Stimulated activated memory B cell treated with anti-CD40 and anti-IgM and Interleukin-4, amounts not matched to agents 10 μg/mL and 1 μg/mL and 100 μg/mL, for 72 hours (primary cell): ENCODE measurements around the gene HMCN1.
A peak's percentile ranks its signal among the peaks of the same experiment; 100 is the strongest.

Experiments used
- ATAC-seq: fragments of 150-1000 bp; cut with Tn5 transposase; 2 replicates; pipeline ENCODE4 v1.10.0; 2021
- H3K27ac Mint-ChIP-seq: one replicate; pipeline ENCODE4 v1.8.0; 2022; ENCODE audit warnings: mild to moderate bottlenecking, mixed read lengths
- H3K27me3 Mint-ChIP-seq: one replicate; pipeline ENCODE4 v1.8.0; 2022; ENCODE audit warnings: mixed read lengths
- H3K36me3 Mint-ChIP-seq: one replicate; pipeline ENCODE4 v1.8.0; 2022; ENCODE audit warnings: mixed read lengths
- H3K4me1 Mint-ChIP-seq: one replicate; pipeline ENCODE4 v1.8.0; 2022; ENCODE audit warnings: mixed read lengths
- H3K4me3 Mint-ChIP-seq: one replicate; pipeline ENCODE4 v1.8.0; 2022; ENCODE audit warnings: mild to moderate bottlenecking, moderate library complexity, mixed read lengths
- H3K9me3 Mint-ChIP-seq: one replicate; pipeline ENCODE4 v1.8.0; 2022; ENCODE audit warnings: mixed read lengths

Gene HMCN1

DNA sequence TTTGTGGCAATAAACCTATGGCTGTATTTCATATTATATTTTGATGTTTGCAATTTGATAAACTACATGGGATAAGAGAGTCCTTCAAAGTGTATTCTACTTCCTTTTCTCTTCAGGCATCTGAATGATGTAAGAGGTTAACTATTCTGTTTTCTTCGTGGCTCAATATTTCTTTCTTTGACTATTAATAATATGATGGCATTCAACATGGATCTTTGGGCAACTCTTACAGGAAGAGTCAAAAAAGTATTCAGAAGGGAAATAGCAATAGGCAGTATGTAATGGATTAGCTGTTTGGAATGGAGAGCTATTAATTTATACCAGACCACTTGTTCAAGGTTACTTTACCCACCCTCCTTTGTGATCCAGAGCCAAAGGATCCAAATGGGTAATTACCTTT, 74.4 kb downstream of the HMCN1 start:
- Mint-ChIP-seq H3K27me3 (peaks cover 9% of the 10 kb centered on the region), H3K27ac (no peak overlapping the region), H3K4me3 (no peak overlapping the region), H3K9me3 (no peaks in the 10 kb centered on the region), H3K4me1 (no peaks in the 10 kb centered on the region), H3K36me3 (no peaks in the 10 kb centered on the region)
- no peak for ATAC-seq

GRCh38 chr1:185811073-185811709, 77.0 kb downstream of the HMCN1 start:
- Mint-ChIP-seq H3K9me3 (no peaks in the 10 kb centered on the region), H3K36me3 (no peaks in the 10 kb centered on the region)
- no peak for ATAC-seq

GRCh38 chr1:185812934-185813333, 78.7 kb downstream of the HMCN1 start:
- no peak overlapping the region for H3K27ac Mint-ChIP-seq
- H3K4me3 Mint-ChIP-seq: no peak overlapping the region
- no peaks in the 10 kb centered on the region for H3K4me1 Mint-ChIP-seq
- no peaks in the 10 kb centered on the region for H3K9me3 Mint-ChIP-seq
- no peaks in the 10 kb centered on the region for H3K36me3 Mint-ChIP-seq
- H3K27me3 Mint-ChIP-seq: no peaks in the 10 kb centered on the region
- no peak for ATAC-seq

More at GRCh38 chr1:185811073-185811709, 77.0 kb downstream of the HMCN1 start:
- no peak overlapping the region for H3K27ac Mint-ChIP-seq
- no peaks in the 10 kb centered on the region for H3K4me1 Mint-ChIP-seq
- H3K4me3 Mint-ChIP-seq: no peak overlapping the region
- no peaks in the 10 kb centered on the region for H3K27me3 Mint-ChIP-seq

- no peaks in the 10 kb centered on the region for H3K27me3 Mint-ChIP-seq
- no peak overlapping the region for H3K4me3 Mint-ChIP-seq
- H3K9me3 Mint-ChIP-seq: no peaks in the 10 kb centered on the region
- no peak overlapping the region for H3K27ac Mint-ChIP-seq
- no peak for ATAC-seq
- no peaks in the 10 kb centered on the region for H3K4me1 Mint-ChIP-seq
- no peaks in the 10 kb centered on the region for H3K36me3 Mint-ChIP-seq
Observed at GRCh38 chr1:185813401-185813979, 79.3 kb downstream of the HMCN1 start.

DNA sequence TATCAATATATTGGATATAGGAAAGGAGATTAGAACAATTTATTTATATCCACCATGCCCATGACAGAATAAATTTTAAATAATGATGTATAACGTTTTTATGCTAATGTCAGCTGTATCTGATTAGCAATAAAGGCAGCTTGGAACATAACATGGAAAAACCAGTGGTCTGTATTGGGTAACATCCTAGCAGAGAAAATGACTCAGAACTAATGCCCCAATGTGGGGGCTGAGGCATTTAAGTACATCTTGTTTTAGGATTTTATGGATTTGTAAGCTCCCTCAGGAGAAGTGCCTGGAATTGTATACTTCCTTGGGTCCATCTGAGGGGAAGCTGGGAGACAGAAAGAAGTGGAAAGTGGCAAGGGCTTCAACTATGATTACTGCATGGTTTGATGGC, 82.3 kb downstream of the HMCN1 start:
- no peak for ATAC-seq
- H3K4me3 Mint-ChIP-seq: no peak overlapping the region
- no peaks in the 10 kb centered on the region for H3K4me1 Mint-ChIP-seq
- H3K27ac Mint-ChIP-seq: no peak overlapping the region
- H3K9me3 Mint-ChIP-seq: no peaks in the 10 kb centered on the region
- H3K27me3 Mint-ChIP-seq: no peaks in the 10 kb centered on the region
- no peaks in the 10 kb centered on the region for H3K36me3 Mint-ChIP-seq

GRCh38 chr1:185819798-185820197, 85.6 kb downstream of the HMCN1 start:
- no peak overlapping the region for H3K4me3 Mint-ChIP-seq
- no peaks in the 10 kb centered on the region for H3K9me3 Mint-ChIP-seq
- H3K4me1 Mint-ChIP-seq: no peaks in the 10 kb centered on the region
- no peak for ATAC-seq
- H3K27ac Mint-ChIP-seq: no peak overlapping the region
- peaks cover 8% of the 10 kb centered on the region for H3K27me3 Mint-ChIP-seq
- H3K36me3 Mint-ChIP-seq: no peaks in the 10 kb centered on the region

GRCh38 chr1:185821612-185822385, 87.6 kb downstream of the HMCN1 start:
- Mint-ChIP-seq H3K4me1 (no peaks in the 10 kb centered on the region), H3K9me3 (no peaks in the 10 kb centered on the region), H3K36me3 (no peaks in the 10 kb centered on the region), H3K27ac (no peak overlapping the region), H3K27me3 (peaks cover 8% of the 10 kb centered on the region), H3K4me3 (no peak overlapping the region)
- ATAC-seq: peak; percentile 39

GRCh38 chr1:185823467-185823866, 89.3 kb downstream of the HMCN1 start:
- Mint-ChIP-seq H3K4me1 (no peaks in the 10 kb centered on the region), H3K27ac (no peak overlapping the region), H3K4me3 (no peak overlapping the region), H3K36me3 (no peaks in the 10 kb centered on the region), H3K27me3 (peaks cover 8% of the 10 kb centered on the region), H3K9me3 (no peaks in the 10 kb centered on the region)
- ATAC-seq: no peak

- H3K4me3 Mint-ChIP-seq: no peak overlapping the region
- H3K36me3 Mint-ChIP-seq: no peaks in the 10 kb centered on the region
- peaks cover 8% of the 10 kb centered on the region for H3K27me3 Mint-ChIP-seq
- no peaks in the 10 kb centered on the region for H3K4me1 Mint-ChIP-seq
- no peak overlapping the region for H3K27ac Mint-ChIP-seq
- no peak for ATAC-seq
- no peaks in the 10 kb centered on the region for H3K9me3 Mint-ChIP-seq
Observed at GRCh38 chr1:185824106-185824505, 89.9 kb downstream of the HMCN1 start.

DNA sequence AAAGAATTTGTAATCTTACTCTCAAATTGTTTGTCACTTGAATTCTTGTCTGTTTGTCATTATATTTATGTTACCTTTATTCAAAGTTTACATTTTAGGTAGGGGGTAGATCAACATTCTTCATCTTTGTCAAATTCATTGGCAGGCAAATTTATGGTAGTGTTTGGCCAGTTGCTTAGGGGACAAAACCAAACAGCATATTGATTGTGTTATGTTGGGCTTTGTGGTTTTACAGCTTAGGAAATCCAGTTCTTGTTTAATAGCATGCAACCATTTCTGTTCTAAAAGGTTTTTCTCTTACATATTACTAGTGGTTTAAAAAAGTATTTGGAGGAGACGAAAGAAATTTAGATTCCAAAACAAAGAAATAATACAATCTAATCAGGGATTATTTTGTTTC, 91.4 kb downstream of the HMCN1 start:
- H3K36me3 Mint-ChIP-seq: no peaks in the 10 kb centered on the region
- H3K4me1 Mint-ChIP-seq: no peaks in the 10 kb centered on the region
- no peak overlapping the region for H3K4me3 Mint-ChIP-seq
- peaks cover 14% of the 10 kb centered on the region for H3K27me3 Mint-ChIP-seq
- H3K27ac Mint-ChIP-seq: no peak overlapping the region
- peaks cover 4% of the 10 kb centered on the region for H3K9me3 Mint-ChIP-seq
- ATAC-seq: no peak

GRCh38 chr1:185834371-185834905, 100.2 kb downstream of the HMCN1 start:
- no peak overlapping the region for H3K4me3 Mint-ChIP-seq
- no peaks in the 10 kb centered on the region for H3K36me3 Mint-ChIP-seq
- no peak for ATAC-seq
- no peaks in the 10 kb centered on the region for H3K4me1 Mint-ChIP-seq
- H3K9me3 Mint-ChIP-seq: peaks cover 2% of the 10 kb centered on the region
- H3K27ac Mint-ChIP-seq: no peak overlapping the region
- H3K27me3 Mint-ChIP-seq: peaks cover 9% of the 10 kb centered on the region

GRCh38 chr1:185835191-185835590, 101.0 kb downstream of the HMCN1 start:
- H3K9me3 Mint-ChIP-seq: no peaks in the 10 kb centered on the region
- H3K4me3 Mint-ChIP-seq: no peak overlapping the region
- no peak overlapping the region for H3K27ac Mint-ChIP-seq
- no peaks in the 10 kb centered on the region for H3K36me3 Mint-ChIP-seq
- ATAC-seq: no peak
- H3K4me1 Mint-ChIP-seq: no peaks in the 10 kb centered on the region
- H3K27me3 Mint-ChIP-seq: peaks cover 7% of the 10 kb centered on the region

- H3K4me1 Mint-ChIP-seq: no peaks in the 10 kb centered on the region
- ATAC-seq: no peak
- H3K36me3 Mint-ChIP-seq: no peaks in the 10 kb centered on the region
- H3K27me3 Mint-ChIP-seq: no peaks in the 10 kb centered on the region
- no peaks in the 10 kb centered on the region for H3K9me3 Mint-ChIP-seq
- H3K27ac Mint-ChIP-seq: no peak overlapping the region
- H3K4me3 Mint-ChIP-seq: no peak overlapping the region
Observed at GRCh38 chr1:185837711-185838110, 103.5 kb downstream of the HMCN1 start.

DNA sequence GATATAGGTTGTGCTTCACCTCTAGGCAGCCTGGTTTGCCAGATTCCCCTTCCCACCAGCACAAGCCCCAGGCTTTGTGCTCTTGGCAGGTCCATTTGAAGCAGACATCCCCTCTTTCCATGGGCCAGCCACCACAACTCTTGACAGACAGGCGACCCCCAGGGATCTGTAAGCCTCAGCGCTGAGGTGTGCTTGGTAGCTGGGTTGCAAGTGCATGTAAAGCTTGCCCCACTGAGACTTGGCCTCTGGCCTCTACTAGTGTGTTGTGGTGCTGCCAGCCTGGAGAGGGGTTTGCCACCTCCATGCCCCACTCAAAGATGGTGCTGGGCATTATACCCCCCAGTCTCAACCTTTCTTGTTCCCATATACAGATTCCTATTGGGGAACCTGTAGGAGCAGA, 103.9 kb downstream of the HMCN1 start:
- Mint-ChIP-seq H3K4me3 (no peak overlapping the region), H3K9me3 (no peaks in the 10 kb centered on the region), H3K36me3 (no peaks in the 10 kb centered on the region), H3K27me3 (no peaks in the 10 kb centered on the region), H3K4me1 (no peaks in the 10 kb centered on the region), H3K27ac (no peak overlapping the region)
- ATAC-seq: peak; percentile 31

DNA sequence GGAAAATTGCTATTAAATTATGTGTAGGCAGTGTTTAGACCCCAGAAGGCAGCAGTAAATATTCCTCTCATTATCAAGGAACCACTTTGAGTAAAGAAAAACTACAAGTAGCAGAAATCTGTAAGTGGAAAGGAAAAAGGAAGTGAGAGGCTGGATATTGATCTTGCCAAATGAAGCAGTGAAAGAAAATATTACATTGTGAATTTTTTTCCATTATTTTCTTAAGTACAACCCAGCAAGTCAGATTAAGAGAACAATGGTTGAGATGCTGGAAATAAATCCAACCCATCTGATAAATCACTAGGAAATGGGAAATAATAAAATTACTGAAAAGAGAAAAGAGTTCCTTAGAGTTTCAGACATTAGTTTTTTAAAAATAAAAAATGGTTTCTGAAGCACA, 106.7 kb downstream of the HMCN1 start:
- no peak for ATAC-seq
- Mint-ChIP-seq H3K9me3 (no peaks in the 10 kb centered on the region), H3K27ac (no peak overlapping the region), H3K36me3 (no peaks in the 10 kb centered on the region), H3K4me3 (no peak overlapping the region), H3K27me3 (no peaks in the 10 kb centered on the region), H3K4me1 (no peaks in the 10 kb centered on the region)
